NOMO-1 (cell line): ENCODE results near the gene HMX3.
"Not testable (repeated sequence)": the region's sequence is repeated elsewhere in the genome, so short reads cannot be mapped to it uniquely, and the experiment has no call there.

Experiments used
- DNase-seq, 2 experiments: peaks; one replicate each; lab custom pipeline; 2025; ENCODE audit not compliant: unreplicated experiment in 2 of 2; lab: John Stamatoyannopoulos, UW

Gene HMX3

DNA sequence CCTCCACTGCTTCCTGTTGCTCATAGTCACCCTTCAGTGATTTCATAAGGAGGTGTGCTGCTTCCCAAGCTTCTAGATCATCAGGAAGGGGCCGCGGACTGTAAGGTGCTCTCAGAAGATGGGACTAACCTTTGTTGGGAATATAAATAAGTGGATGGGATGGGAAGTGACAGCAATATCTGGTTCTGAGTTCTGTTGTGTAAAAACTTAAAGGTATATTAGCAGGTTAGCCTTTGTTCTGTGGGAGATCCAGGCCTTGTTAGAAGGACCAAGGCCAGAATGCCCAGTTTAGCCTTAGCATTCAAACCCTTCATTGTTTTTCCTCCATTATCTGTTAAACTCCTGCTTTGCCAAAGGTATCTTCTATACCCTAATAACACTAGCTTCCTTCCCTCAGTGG lies 30.8 kb downstream of the HMX3 start:
- DNase-seq: no peak

DNA sequence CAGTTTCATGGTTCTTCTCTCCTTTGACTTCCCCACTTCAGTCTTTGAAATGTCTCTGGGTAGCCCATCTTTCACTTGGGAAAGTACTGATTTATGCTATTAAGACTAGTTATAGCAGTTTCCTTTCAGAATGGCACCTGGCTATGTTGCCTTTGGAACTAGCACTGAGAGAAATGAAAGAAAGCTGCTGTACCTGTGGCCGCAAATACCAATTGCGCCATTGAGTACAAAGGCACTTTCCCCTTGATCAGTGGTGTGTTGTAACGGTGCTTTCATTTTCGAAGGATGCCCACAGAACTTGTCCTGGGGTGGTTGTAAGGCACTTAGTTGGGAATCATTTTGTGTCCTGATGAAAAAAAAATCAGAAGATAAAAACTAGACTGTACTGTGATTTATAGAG lies 35.2 kb downstream of the HMX3 start:
- DNase-seq: no peak

- DNase-seq: not testable (repeated sequence)
These were observed 35.8 kb downstream of the HMX3 start for GRCh38 chr10:123171616-123172015.

GRCh38 chr10:123175389-123176387 lies 39.9 kb downstream of the HMX3 start:
- no peak for DNase-seq

- not testable (repeated sequence) for DNase-seq
These were observed 42.6 kb downstream of the HMX3 start for GRCh38 chr10:123178390-123178789.

DNA sequence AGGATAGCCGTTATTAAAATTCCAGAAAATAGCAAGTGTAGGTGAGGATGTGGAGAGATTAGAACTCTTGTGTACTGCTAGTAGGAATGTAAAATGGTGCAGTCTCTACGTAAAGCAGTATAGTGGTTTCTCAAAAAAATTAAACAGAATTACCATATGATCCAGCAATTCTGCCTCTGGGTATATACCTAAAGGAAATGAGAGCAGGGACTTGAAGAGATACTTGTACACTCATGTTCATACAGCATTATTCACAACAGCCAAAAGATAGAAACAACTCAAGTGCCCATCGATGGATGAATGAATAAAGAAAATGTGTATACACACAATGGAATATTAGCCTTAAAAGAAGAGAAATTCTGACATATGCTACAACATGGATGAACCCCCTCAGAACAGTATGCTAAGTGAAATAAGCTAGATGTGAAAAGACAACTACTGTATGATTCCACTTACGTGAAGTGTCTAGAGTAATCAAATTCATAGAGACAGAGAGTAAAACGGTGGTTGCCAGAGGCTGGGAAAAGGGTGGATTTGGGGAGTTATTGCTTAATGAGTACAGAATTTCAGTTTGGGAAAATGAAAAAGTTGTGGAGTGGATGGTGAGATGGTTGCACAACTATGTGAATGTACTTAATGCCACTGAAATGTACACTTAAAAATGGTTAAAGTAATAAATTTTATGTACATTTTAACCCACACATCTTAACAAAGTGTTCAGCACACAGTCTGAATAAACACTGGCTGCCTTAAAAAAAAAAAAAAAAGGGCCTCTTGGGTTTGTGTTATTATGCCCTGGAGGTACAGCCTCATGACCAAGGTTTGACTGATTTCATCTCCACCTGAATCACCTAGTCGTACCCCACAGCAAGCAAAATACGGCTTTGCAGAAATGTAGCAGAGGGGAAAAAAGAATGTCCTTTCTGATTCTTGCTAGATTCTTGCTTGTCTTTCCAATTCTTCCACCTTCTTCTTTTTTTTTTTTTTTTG lies 44.6 kb downstream of the HMX3 start:
- DNase-seq: no peak

DNA sequence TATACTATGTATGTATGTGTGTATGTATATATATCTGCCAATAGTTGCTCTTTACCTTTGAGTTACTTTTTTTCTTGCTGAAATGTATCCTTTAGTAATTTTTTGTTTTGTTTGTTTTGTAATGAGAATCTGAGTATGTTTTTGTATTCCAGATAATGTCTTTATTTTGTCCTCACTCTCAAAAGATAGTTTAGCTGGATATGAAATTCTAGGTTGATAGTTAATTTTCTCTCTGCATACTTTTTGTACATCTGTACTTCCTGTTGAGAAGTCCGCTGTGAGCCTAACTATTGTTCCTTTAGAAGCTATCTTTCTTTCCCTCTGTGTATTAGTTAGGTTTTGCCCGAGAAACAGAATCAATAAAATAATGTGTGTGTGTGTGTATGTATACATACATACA lies 48.0 kb downstream of the HMX3 start:
- no peak for DNase-seq

DNA sequence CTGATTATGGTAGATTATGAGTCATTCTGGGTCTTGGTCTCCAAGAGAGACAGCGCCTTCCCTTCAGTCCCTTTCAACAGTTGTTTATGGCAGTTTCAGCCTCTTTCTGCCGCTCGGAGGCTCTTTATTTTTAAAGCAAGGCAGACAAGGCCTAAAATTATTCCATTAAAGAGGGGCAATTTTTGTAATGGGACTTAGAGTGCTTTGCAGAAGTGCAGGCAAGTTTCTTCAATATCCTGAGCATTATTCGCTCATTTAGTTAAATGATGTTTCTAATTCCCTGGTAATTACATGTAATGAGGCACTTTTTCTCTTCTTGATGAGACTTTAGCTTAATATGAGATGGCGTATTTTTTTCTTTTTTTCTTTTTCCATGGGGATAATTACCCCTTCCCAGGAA lies 52.0 kb downstream of the HMX3 start:
- no peak for DNase-seq
